Muscle of leg (tissue), 16 donors: ENCODE data around the gene PGC. TPM values are rescaled to one million over a fixed set of nuclear protein-coding genes. Genes with fewer than 3 reads are reported as not detected.

Source experiments
- DNase-seq: peaks from one replicate; pipeline ENCODE4 v3.0.0; 2013
- H3K27ac ChIP-seq: one replicate; pipeline ENCODE4 v1.5.1; 2013; ENCODE audit warnings: mild to moderate bottlenecking, low read length, control low read depth
- H3K27me3 ChIP-seq: one replicate; pipeline ENCODE4 v1.6.1; 2013; ENCODE audit warnings: low read length; ENCODE audit not compliant: control insufficient read depth, insufficient read depth
- H3K36me3 ChIP-seq: one replicate; pipeline ENCODE4 v1.6.1; 2013; ENCODE audit warnings: low read length; ENCODE audit not compliant: control insufficient read depth, insufficient read depth
- H3K4me1 ChIP-seq: one replicate; pipeline ENCODE4 v1.6.1; 2013; ENCODE audit warnings: low read length; ENCODE audit not compliant: control insufficient read depth, insufficient read depth
- H3K4me3 ChIP-seq: one replicate; pipeline ENCODE4 v1.5.1; 2013; ENCODE audit warnings: low read length, control low read depth
- H3K9me3 ChIP-seq: replicated peaks from 2 replicates; pipeline ENCODE4 v1.6.1; 2013; ENCODE audit warnings: low read depth, low read length; ENCODE audit not compliant: control insufficient read depth
- WGBS: methylation state at CpG from one replicate; pipeline ENCODE4 v1.1.5; 2013; ENCODE audit warnings: missing lambda C conversion rate; ENCODE audit not compliant: insufficient coverage; 5-methylcytosine and 5-hydroxymethylcytosine counted together
- long read RNA-seq, 11 donors: transcript quantifications; one replicate each; lab custom pipeline, GENCODE V29; 2026
- polyA plus RNA-seq, 8 donors: library from polyadenylated mRNA; unstranded; fragments of 120-200 nt; gene quantifications; one replicate each; pipeline versions ENCODE4 v1.2.1 to v1.2.3, GENCODE V29; 2013; ENCODE audit warnings: inconsistent platforms in 1 of 8, low replicate concordance in 1 of 8; ENCODE audit not compliant: insufficient read length in 8 of 8, insufficient read depth in 1 of 8
- total RNA-seq: library from RNA; stranded (reverse); fragments of 120-200 nt; gene quantifications from one replicate; pipeline ENCODE4 v1.2.4, GENCODE V29; 2013

The PGC gene
- total RNA-seq (not detected), polyA plus RNA-seq (under 1 TPM in 3 of 8 donors, not detected in 5; 0.21 to 0.41 (median 0.39) TPM)
- long read RNA-seq, donor 1, result 0 reads
- long read RNA-seq, donor 2, result 0 reads
- long read RNA-seq, donor 3, result 0 reads
- long read RNA-seq, donor 4, result 0 reads
- long read RNA-seq, donor 5, result 0 reads
- long read RNA-seq, donor 6, result 0 reads
- long read RNA-seq, donor 7, result 0 reads
- long read RNA-seq, donor 8, result 0 reads
- long read RNA-seq, donor 9, result 0 reads
- long read RNA-seq, donor 10, result 0 reads
- long read RNA-seq, donor 11, result 0 reads

- no peaks in the 10 kb centered on the region for H3K36me3 ChIP-seq
- no peak for DNase-seq
- H3K27me3 ChIP-seq, result peaks cover 2% of the 10 kb centered on the region
- H3K4me1 ChIP-seq, result no peaks in the 10 kb centered on the region
- no peak within 1 kb of the TSS for H3K27ac ChIP-seq
- no peaks in the 10 kb centered on the region for H3K9me3 ChIP-seq
- 85% methylated on average over 15 of the region's 15 CpGs for whole genome bisulfite sequencing
- no peak within 1 kb of the TSS for H3K4me3 ChIP-seq
Measured at GRCh38 chr6:41747256-41748101, at the start of gene PGC. Gene PGC (minus strand): TSS chr6:41747397. CDS start chr6:41747334, 63 bp downstream.

GRCh38 chr6:41796474-41796873 lies 49.3 kb upstream of the PGC start:
- no peaks in the 10 kb centered on the region for H3K27me3 ChIP-seq
- DNase-seq, result no peak
- 100% methylated on average over 1 of the region's 2 CpGs for WGBS
- no peaks in the 10 kb centered on the region for H3K9me3 ChIP-seq
- no peaks in the 10 kb centered on the region for H3K4me1 ChIP-seq
- no peak overlapping the region for H3K4me3 ChIP-seq
- H3K36me3 ChIP-seq, result peaks cover 43% of the 10 kb centered on the region
- H3K27ac ChIP-seq, result no peak overlapping the region

- Histone ChIP-seq H3K4me3 (no peak overlapping the region), H3K27me3 (no peaks in the 10 kb centered on the region), H3K36me3 (peaks cover 51% of the 10 kb centered on the region), H3K9me3 (no peaks in the 10 kb centered on the region), H3K4me1 (peaks cover 5% of the 10 kb centered on the region), H3K27ac (no peak overlapping the region)
- no peak for DNase-seq
- WGBS, result 100% methylated on average over 2 of the region's 4 CpGs
Measured at GRCh38 chr6:41791984-41792383, 44.8 kb upstream of the PGC start.

- Histone ChIP-seq H3K36me3 (peaks cover 50% of the 10 kb centered on the region), H3K4me1 (peaks cover 5% of the 10 kb centered on the region), H3K27me3 (no peaks in the 10 kb centered on the region), H3K27ac (no peak overlapping the region), H3K4me3 (no peak overlapping the region), H3K9me3 (no peaks in the 10 kb centered on the region)
- no CpG with 5 or more reads among the region's 1 CpG for WGBS
- no peak for DNase-seq
Measured at GRCh38 chr6:41791305-41791704, 44.1 kb upstream of the PGC start.

- Histone ChIP-seq H3K27me3 (no peaks in the 10 kb centered on the region), H3K36me3 (peaks cover 42% of the 10 kb centered on the region)
- WGBS, result 80% methylated on average over 1 of the region's 1 CpG
Measured at GRCh38 chr6:41790045-41790444, 42.8 kb upstream of the PGC start.

GRCh38 chr6:41789390-41789724 lies 42.2 kb upstream of the PGC start:
- no peak overlapping the region for H3K4me3 ChIP-seq
- peaks cover 23% of the 10 kb centered on the region for H3K4me1 ChIP-seq
- H3K27ac ChIP-seq, result no peak overlapping the region
- no peaks in the 10 kb centered on the region for H3K9me3 ChIP-seq
- H3K27me3 ChIP-seq, result no peaks in the 10 kb centered on the region
- DNase-seq, result no peak
- H3K36me3 ChIP-seq, result peaks cover 37% of the 10 kb centered on the region
- WGBS, result 74% methylated on average over 2 of the region's 3 CpGs

More at GRCh38 chr6:41790045-41790444, 42.8 kb upstream of the PGC start:
- no peaks in the 10 kb centered on the region for H3K9me3 ChIP-seq
- no peak overlapping the region for H3K27ac ChIP-seq
- peaks cover 18% of the 10 kb centered on the region for H3K4me1 ChIP-seq
- H3K4me3 ChIP-seq, result no peak overlapping the region
- no peak for DNase-seq

- no peaks in the 10 kb centered on the region for H3K27me3 ChIP-seq
- H3K9me3 ChIP-seq, result no peaks in the 10 kb centered on the region
- H3K27ac ChIP-seq, result peak within 1 kb of the TSS; percentile 97
- WGBS, result 0% methylated on average over 49 of the region's 55 CpGs
- H3K4me3 ChIP-seq, result peak within 1 kb of the TSS; percentile 89
- peaks cover 35% of the 10 kb centered on the region for H3K36me3 ChIP-seq
- H3K4me1 ChIP-seq, result peaks cover 23% of the 10 kb centered on the region
- peak; percentile 98 for DNase-seq
Measured at GRCh38 chr6:41787219-41787917, 40.2 kb upstream of the PGC start, which contains the start of gene TOMM6. Gene TOMM6 (plus strand): TSS chr6:41787694. CDS start chr6:41787698, 4 bp downstream.

- under 1% methylated on average over 56 of the region's 58 CpGs for WGBS
- no peaks in the 10 kb centered on the region for H3K27me3 ChIP-seq
- peak overlapping the region; percentile 89 for H3K4me3 ChIP-seq
- peaks cover 28% of the 10 kb centered on the region for H3K36me3 ChIP-seq
- DNase-seq, result peak; percentile 94
- H3K9me3 ChIP-seq, result no peaks in the 10 kb centered on the region
- H3K27ac ChIP-seq, result peak overlapping the region; percentile 97
- peaks cover 23% of the 10 kb centered on the region for H3K4me1 ChIP-seq
Measured at GRCh38 chr6:41786451-41787218, 39.4 kb upstream of the PGC start.

- H3K9me3 ChIP-seq, result no peaks in the 10 kb centered on the region
- H3K4me3 ChIP-seq, result peak overlapping the region; percentile 89
- WGBS, result 19% methylated on average over 18 of the region's 29 CpGs
- peak; percentile 56 for DNase-seq
- peak overlapping the region; percentile 74 for H3K27ac ChIP-seq
- peaks cover 30% of the 10 kb centered on the region for H3K4me1 ChIP-seq
- peaks cover 22% of the 10 kb centered on the region for H3K36me3 ChIP-seq
- no peaks in the 10 kb centered on the region for H3K27me3 ChIP-seq
Measured at GRCh38 chr6:41785689-41786450, 38.7 kb upstream of the PGC start.
